ENCODE measurements around the gene GSN. TPM values are rescaled to one million over a fixed set of nuclear protein-coding genes. Genes with fewer than 3 reads are reported as not detected.

The GSN gene
- total and polyA plus RNA-seq, 2 of the 13 experiments (the other 11 are each of a cell fraction or from before 2014, with no cell fraction given): 294 to 307 TPM

DNA sequence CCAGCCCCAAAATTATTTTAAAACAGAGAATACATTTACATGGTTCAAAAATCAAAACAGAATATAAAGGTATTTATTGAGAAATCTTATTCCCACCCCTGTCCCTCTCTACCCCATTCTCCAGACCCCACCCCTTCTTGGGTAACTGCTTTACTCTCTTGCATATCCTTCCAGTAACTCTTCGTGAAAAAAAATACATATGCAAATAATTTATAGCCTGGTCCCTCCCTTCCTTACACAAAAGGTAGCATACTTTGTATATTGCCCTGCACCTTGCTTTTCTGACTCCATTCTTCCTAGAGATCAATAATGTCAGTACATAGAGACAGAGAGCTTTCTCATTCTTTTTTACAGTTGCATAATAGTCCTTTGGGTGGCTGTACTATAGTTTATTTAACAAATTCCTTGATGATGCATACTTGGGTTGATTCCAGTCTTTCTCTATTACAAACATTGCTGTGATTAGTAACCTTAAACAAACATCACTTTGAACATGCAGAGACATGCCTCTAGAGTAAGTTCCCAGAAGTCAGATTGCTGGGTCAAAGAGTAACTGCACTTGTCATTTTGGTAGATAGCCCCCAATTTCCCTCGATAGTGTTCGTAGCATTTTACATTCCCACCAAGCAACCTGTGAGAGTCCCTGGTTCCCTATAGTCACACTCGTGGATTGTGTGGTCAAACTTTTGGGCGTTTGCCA lies 54.2 kb downstream of the GSN start (continued):
- peak; percentile 38; the same call in 1 of the 2 replicates for TF ChIP-seq ZNF629 (CRISPR knock-in tag; conservative IDR thresholded peaks at IDR 0.05)
- TF ChIP-seq PHB2 (IDR thresholded peaks at IDR 0.05; ENCODE audit: partially characterized antibody): no peak
- peak; percentile 95; the same call in 1 of the 2 replicates for TF ChIP-seq FOXJ3 (CRISPR knock-in tag; IDR thresholded peaks at IDR 0.05; ENCODE audit: borderline replicate concordance)
- TF ChIP-seq, protein P1, sequence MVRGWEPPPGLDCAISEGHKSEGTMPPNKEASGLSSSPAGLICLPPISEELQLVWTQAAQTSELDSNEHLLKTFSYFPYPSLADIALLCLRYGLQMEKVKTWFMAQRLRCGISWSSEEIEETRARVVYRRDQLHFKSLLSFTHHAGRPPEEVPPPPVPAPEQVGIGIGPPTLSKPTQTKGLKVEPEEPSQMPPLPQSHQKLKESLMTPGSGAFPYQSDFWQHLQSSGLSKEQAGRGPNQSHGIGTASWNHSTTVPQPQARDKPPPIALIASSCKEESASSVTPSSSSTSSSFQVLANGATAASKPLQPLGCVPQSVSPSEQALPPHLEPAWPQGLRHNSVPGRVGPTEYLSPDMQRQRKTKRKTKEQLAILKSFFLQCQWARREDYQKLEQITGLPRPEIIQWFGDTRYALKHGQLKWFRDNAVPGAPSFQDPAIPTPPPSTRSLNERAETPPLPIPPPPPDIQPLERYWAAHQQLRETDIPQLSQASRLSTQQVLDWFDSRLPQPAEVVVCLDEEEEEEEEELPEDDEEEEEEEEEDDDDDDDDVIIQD (CRISPR knock-in tag; IDR thresholded peaks at IDR 0.05; ENCODE audit: low read depth): peak; percentile 67
- TF ChIP-seq, protein P2, sequence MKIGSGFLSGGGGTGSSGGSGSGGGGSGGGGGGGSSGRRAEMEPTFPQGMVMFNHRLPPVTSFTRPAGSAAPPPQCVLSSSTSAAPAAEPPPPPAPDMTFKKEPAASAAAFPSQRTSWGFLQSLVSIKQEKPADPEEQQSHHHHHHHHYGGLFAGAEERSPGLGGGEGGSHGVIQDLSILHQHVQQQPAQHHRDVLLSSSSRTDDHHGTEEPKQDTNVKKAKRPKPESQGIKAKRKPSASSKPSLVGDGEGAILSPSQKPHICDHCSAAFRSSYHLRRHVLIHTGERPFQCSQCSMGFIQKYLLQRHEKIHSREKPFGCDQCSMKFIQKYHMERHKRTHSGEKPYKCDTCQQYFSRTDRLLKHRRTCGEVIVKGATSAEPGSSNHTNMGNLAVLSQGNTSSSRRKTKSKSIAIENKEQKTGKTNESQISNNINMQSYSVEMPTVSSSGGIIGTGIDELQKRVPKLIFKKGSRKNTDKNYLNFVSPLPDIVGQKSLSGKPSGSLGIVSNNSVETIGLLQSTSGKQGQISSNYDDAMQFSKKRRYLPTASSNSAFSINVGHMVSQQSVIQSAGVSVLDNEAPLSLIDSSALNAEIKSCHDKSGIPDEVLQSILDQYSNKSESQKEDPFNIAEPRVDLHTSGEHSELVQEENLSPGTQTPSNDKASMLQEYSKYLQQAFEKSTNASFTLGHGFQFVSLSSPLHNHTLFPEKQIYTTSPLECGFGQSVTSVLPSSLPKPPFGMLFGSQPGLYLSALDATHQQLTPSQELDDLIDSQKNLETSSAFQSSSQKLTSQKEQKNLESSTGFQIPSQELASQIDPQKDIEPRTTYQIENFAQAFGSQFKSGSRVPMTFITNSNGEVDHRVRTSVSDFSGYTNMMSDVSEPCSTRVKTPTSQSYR (CRISPR knock-in tag; IDR thresholded peaks at IDR 0.05; ENCODE audit: borderline replicate concordance): peak; percentile 37; the same call in 1 of the 2 replicates
- TF ChIP-seq ZNF225 (CRISPR knock-in tag; IDR thresholded peaks at IDR 0.05): no peak
- TF ChIP-seq SMC3 (IDR thresholded peaks at IDR 0.05; ENCODE audit: low read length): peak; percentile 39
- TF ChIP-seq, protein P3, sequence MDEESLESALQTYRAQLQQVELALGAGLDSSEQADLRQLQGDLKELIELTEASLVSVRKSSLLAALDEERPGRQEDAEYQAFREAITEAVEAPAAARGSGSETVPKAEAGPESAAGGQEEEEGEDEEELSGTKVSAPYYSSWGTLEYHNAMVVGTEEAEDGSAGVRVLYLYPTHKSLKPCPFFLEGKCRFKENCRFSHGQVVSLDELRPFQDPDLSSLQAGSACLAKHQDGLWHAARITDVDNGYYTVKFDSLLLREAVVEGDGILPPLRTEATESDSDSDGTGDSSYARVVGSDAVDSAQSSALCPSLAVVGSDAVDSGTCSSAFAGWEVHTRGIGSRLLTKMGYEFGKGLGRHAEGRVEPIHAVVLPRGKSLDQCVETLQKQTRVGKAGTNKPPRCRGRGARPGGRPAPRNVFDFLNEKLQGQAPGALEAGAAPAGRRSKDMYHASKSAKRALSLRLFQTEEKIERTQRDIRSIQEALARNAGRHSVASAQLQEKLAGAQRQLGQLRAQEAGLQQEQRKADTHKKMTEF (CRISPR knock-in tag; IDR thresholded peaks at IDR 0.05): peak; percentile 94
- TF ChIP-seq ZBTB38 (CRISPR knock-in tag; IDR thresholded peaks at IDR 0.05): no peak
- TF ChIP-seq, protein P4, sequence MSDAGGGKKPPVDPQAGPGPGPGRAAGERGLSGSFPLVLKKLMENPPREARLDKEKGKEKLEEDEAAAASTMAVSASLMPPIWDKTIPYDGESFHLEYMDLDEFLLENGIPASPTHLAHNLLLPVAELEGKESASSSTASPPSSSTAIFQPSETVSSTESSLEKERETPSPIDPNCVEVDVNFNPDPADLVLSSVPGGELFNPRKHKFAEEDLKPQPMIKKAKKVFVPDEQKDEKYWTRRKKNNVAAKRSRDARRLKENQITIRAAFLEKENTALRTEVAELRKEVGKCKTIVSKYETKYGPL (CRISPR knock-in tag; IDR thresholded peaks at IDR 0.05): peak; percentile 87
- TF ChIP-seq MLLT10 (CRISPR knock-in tag; IDR thresholded peaks at IDR 0.05): no peak
- TF ChIP-seq, protein P5, sequence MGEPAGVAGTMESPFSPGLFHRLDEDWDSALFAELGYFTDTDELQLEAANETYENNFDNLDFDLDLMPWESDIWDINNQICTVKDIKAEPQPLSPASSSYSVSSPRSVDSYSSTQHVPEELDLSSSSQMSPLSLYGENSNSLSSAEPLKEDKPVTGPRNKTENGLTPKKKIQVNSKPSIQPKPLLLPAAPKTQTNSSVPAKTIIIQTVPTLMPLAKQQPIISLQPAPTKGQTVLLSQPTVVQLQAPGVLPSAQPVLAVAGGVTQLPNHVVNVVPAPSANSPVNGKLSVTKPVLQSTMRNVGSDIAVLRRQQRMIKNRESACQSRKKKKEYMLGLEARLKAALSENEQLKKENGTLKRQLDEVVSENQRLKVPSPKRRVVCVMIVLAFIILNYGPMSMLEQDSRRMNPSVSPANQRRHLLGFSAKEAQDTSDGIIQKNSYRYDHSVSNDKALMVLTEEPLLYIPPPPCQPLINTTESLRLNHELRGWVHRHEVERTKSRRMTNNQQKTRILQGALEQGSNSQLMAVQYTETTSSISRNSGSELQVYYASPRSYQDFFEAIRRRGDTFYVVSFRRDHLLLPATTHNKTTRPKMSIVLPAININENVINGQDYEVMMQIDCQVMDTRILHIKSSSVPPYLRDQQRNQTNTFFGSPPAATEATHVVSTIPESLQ (CRISPR knock-in tag; conservative IDR thresholded peaks at IDR 0.05): 0 out of 2 replicates have a peak, but pooled peaks have one; percentile 56
- TF ChIP-seq ZNF326 (CRISPR knock-in tag; IDR thresholded peaks at IDR 0.05; ENCODE audit: borderline replicate concordance): no peak
- TF ChIP-seq THYN1 (CRISPR knock-in tag; IDR thresholded peaks at IDR 0.05; ENCODE audit: borderline replicate concordance, low read depth): no peak
- no peak for TF ChIP-seq SP4 (CRISPR knock-in tag; IDR thresholded peaks at IDR 0.05)
- peak; percentile 84 for TF ChIP-seq ZBTB7B (CRISPR knock-in tag; IDR thresholded peaks at IDR 0.05)
- TF ChIP-seq NCOR1 (IDR thresholded peaks at IDR 0.05; ENCODE audit: borderline replicate concordance, low read length): peak; percentile 96
- no peak for TF ChIP-seq HNRNPK (IDR thresholded peaks at IDR 0.05; ENCODE audit: low read depth, low read length, poor library complexity, severe bottlenecking)
- peak; percentile 95 for TF ChIP-seq MIXL1 (CRISPR knock-in tag; IDR thresholded peaks at IDR 0.05)
- no peak for TF ChIP-seq MEIS1 (CRISPR knock-in tag; IDR thresholded peaks at IDR 0.05; ENCODE audit: borderline replicate concordance)
- TF ChIP-seq DR1 (CRISPR knock-in tag; IDR thresholded peaks at IDR 0.05): no peak
- TF ChIP-seq HOXA9 (CRISPR knock-in tag; IDR thresholded peaks at IDR 0.05; ENCODE audit: borderline replicate concordance): no peak

All from HepG2 (cell line).